Muscle of arm (tissue), 12 donors: Measurements from ENCODE around the gene APP. TPM values are rescaled to one million over a fixed set of nuclear protein-coding genes. Genes with fewer than 3 reads are reported as not detected.

Experiments
- DNase-seq: peaks from one replicate; pipeline ENCODE4 v3.0.0-alpha.2; 2013
- polyA plus RNA-seq, 12 donors: library from polyadenylated mRNA; unstranded; fragments of 120-200 nt; gene quantifications; one replicate each; pipeline ENCODE4 v1.2.1, GENCODE V29; 2013; ENCODE audit not compliant: insufficient read length in 12 of 12

Gene APP
- polyA plus RNA-seq, 12 donors, result 231 to 471 (median 275) TPM; not detected in 1

DNA sequence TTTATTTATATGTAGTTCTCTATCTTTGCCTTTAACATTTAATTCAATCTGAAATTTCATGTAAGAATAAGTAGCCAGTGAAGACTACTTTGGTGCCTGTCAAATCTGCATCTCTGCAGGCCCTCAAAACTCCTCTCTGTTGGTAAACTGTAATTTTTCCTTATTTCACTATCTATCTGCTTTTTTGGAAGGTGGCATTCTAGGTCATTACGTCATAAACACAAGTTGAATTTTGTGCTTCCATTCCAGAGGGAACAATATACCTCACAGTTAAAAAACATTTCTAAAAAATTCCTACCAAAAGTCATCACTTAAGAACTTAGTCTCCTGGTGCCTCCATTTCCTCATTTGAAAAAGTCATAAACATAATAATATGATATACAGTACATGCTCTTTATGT is 259.8 kb downstream of the APP start:
- no peak for DNase-seq

- DNase-seq, result no peak
These were observed 261.2 kb downstream of the APP start for GRCh38 chr21:25909341-25909740.

DNA sequence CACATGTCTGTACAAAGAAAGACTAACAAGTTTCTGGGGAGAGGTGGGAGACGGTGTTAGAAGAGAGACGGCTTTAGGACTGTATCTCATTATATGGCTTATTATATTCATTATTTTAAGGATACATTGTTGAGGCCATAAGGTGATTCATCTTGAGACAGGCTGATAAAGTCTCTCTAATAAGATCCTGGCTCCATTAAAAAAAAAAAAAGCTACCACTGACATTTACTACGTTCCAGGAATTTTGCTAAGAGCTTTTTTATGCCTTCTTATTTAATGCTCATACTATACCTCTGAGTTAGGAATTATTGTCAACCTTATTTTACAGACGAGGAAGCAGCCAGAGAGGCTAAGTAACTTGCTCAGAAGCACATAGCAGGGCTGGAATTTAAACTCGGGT is 262.1 kb downstream of the APP start:
- no peak for DNase-seq

- no peak for DNase-seq
These were observed 262.8 kb downstream of the APP start for GRCh38 chr21:25907573-25908275.

DNA sequence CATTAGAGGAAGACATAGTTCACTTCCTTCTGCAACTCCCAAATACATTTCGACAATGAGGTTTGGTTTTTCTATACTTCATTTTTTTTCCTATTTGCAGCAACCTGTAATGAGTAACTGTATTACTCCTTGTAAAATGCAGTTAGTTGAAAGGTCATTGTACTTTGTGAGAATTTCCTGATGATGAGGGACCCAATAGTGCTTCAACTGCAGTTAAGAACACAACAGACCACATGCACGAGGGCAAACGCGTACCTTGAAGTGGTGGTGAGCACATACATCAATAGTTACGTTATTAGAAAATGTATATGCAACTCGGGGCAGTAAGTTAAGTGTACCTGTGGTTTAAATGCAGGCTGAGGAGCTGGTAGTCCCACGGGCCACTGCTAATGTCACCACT is 264.0 kb downstream of the APP start:
- DNase-seq, result no peak

DNA sequence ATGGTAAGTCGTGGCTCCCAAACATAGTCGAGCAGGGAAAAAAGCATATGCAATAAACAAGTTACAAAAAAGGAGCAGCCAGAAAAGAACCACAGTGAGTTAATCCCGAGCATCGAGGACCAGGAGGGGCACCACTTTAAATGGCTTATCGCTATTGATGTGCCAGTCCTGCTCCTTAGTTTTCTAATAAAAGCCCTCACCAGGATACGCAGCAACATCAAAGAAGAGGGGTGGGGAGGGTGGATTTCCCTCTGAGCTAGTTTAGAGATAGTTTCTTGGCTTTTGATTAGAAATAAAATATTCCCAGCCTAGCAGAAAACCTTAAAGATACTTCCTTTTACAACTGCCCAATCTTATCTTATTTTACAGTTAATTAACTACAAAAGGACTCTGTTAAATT is 265.4 kb downstream of the APP start:
- DNase-seq, result no peak

DNA sequence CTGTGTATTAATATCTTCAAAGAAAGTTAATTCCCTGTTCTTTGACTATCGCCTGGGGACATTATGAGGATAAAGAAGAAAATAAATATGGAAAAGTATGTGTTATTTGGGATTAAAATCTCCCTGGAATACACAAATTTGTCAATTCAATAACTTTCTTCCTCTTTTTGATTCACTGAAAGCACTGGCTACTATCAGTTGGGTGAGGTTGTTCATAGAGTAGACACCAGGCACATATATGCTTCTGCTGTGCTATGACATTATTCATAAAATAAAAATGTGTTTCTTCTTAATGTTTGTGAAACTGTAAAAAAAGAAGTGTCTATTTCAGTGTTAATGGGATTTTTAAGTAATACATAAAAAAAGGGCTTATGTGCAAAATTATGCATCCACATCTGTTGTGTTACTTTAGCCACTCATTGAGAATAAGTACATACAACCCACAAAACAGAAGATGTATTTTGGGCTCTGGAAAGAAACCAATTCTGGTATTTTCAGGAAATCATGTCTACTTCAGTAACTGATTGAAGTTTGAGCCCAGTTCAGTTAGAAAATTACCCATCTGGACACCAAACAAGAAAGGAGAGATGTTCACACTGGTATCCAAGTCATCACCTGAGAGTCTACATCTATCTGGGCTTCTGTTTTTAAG is 266.4 kb downstream of the APP start:
- no peak for DNase-seq

DNA sequence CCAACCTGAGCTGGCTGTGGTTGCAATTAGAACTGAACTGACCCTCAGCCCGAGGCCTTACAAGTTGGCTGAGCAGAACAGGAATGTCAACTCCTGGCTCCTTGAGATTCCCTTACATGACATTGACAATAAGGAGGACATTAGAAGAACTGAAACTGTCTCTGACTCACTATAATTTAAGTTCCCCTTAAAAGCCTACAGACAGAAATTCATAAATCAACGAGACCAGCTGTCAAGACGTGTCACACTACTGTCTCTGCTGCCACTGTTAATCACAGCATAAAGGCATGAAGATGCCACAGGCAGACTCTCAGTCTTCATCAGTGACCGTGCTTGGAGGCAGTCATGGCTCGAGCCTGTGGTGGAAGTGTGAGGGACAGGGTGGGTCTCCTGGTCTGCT is 267.0 kb downstream of the APP start:
- no peak for DNase-seq

- no peak for DNase-seq
These were observed 269.1 kb downstream of the APP start for GRCh38 chr21:25901330-25901979.

GRCh38 chr21:25898671-25899070 is 271.9 kb downstream of the APP start:
- no peak for DNase-seq

GRCh38 chr21:25897383-25897782 is 273.2 kb downstream of the APP start:
- no peak for DNase-seq

DNA sequence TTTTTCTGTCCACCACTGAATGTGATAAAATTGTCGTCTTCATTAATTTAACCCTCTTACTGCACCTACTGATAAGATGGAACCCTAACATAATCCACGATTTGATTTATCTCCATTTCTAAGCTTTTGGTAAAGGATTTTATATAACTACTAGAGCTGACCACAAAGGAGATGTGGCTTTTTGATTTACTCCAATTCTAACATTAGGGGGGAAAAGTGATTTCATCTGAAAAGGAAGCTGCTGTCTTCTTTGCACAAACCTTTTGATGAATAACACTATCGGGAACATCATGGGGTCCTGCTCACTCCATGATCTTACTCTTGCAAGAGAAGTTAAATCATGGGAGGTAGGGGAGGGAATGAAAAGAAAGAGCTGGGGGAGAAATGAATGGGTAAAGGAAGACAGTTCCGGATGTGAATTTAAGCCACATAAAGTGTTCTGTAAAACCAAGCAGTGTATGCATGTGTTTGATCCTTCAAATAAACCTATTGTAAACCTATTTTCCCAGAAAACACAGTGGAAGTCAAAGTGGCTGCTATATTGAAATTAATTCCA is 274.0 kb downstream of the APP start:
- DNase-seq, result no peak

- DNase-seq, result peak; percentile 14
These were observed 274.9 kb downstream of the APP start for GRCh38 chr21:25895565-25896205.

DNA sequence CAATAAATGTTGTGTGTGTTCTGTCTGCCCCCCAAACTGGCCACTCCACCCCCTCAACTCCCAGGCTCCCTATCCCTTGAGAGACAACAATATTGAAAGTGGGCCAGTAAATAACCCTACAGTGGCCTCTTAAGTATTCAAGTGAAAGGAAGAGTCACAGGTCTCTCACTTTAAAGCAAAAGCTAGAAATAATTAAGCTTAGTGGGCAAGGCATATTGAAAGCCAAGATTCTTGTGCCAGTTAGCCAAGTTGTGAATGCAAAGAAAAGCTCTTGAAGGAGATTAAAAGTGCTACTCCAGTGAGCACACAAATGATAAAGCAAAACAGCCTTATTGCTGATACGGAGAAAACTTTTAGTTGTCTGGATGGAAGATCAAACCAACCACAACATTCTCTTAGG is 277.4 kb downstream of the APP start:
- DNase-seq, result no peak

- DNase-seq, result no peak
These were observed 279.0 kb downstream of the APP start for GRCh38 chr21:25891596-25891995.

DNA sequence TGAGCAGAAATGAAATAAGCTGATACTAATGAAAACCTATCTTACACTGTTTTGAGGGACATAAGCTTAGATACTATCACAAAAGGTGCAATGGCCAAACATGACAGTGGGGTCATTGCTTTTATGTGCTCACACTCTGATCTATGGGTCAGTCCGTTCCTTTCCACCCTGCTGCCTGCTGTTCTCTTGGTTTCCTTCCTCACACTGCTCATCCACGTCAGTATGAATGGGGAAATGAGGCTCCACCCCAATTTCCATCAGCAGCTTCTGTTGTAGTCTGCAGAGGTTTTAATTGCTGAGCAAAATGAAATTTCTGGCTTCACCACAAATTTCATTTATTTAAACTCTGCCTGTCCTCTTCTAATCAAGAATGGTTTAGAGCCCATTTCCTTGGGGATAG is 280.6 kb downstream of the APP start:
- DNase-seq, result peak; percentile 15

DNA sequence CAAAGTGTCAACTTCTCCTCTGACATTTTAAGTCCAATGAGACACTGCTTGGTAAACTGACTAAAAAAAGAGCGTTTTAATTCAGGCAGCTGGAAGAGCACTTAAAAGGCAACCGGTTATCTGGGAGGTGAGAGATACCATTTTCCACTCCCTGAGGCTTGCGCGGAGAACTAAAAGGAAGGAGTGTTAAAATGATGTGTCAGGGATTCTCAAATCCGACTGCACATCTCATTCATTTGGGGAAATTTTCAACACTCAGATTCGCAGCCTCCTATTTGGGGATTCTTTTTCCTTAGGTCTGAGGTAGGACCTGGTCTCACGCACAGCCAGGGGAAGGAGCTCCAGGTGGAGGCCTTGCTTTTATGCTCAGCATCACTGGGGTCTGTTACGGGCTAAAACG is 281.9 kb downstream of the APP start:
- DNase-seq, result no peak

GRCh38 chr21:25887646-25888306 is 282.8 kb downstream of the APP start:
- no peak for DNase-seq

DNA sequence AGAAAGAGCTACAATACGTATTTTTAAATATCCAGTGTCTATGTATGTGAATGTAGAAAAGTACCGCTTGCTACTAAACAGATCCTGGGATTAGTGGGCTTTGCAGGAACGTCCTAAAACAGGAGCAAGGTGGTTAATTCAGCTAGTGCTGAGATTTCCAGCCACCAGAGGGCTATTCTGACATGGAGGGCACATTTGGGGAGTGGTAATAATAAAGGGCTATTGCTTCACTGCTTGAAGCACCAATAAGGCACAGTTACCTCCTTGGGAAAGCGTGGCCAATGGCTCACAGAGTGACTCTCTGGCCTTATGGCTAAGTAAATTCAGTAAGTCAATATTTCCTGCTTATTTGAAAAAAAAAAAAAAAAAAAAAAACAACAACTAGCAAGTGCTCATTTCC is 283.4 kb downstream of the APP start:
- no peak for DNase-seq

- DNase-seq, result no peak
These were observed 284.7 kb downstream of the APP start for GRCh38 chr21:25885880-25886279.

- DNase-seq, result no peak
These were observed 285.2 kb downstream of the APP start for GRCh38 chr21:25885405-25885804.

GRCh38 chr21:25884311-25884710 is 286.3 kb downstream of the APP start:
- DNase-seq, result no peak
